CD4-positive, alpha-beta T cell treated with Interleukin-4 for 4 hours (primary cell): ENCODE data around the gene RPH3AL.
"Not testable (repeated sequence)": the region's sequence is repeated elsewhere in the genome, so short reads cannot be mapped to it uniquely, and the experiment has no call there.

ENCODE experiments used
- DNase-seq: peaks from one replicate; pipeline ENCODE4 v3.0.0-alpha.2; 2020

The RPH3AL gene

DNA sequence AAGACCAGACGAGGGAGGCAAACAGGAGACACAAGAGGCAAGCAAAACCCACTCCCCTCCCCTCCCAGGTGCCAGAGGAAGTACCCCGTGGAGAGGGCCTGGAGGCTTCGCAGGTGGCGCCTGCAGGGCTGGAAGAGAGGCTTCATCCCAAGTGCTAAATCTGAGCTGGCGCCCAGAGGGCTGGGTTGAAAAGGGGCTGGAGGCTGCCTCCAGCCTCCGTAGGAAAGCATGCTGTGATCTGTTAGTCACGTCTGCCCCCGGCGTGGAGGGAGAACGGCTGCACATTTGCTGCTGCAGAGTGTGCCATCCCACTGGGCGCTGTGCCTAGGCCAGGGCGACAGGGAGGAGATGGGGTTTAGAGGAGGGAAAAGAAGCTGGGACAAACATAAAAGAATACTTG is 16.9 kb downstream of the RPH3AL start:
- DNase-seq, result no peak

DNA sequence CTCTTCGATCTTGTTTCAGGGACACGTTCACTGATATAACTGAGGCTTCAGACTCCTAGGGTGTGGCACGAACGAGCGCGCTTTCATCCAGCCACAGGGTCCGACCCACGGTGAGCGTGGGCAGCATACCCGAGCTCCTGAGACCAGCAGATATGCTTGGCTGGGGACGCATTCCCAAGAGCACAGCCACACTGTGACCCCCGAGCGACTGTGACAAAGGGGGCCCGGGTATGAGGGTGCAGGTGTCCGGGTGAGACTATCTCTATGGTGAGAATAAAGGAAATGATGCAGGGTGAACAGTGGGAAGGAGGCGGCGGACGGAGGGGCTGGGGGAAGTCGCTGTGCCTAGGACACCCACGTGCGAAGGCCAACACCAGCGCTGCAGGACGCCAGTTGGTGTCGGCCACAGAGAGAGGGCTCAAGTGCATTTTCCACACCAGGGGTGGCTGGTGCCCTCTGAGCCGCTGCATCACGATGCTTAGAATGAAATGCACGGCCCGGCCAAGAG is 17.6 kb downstream of the RPH3AL start:
- no peak for DNase-seq

DNA sequence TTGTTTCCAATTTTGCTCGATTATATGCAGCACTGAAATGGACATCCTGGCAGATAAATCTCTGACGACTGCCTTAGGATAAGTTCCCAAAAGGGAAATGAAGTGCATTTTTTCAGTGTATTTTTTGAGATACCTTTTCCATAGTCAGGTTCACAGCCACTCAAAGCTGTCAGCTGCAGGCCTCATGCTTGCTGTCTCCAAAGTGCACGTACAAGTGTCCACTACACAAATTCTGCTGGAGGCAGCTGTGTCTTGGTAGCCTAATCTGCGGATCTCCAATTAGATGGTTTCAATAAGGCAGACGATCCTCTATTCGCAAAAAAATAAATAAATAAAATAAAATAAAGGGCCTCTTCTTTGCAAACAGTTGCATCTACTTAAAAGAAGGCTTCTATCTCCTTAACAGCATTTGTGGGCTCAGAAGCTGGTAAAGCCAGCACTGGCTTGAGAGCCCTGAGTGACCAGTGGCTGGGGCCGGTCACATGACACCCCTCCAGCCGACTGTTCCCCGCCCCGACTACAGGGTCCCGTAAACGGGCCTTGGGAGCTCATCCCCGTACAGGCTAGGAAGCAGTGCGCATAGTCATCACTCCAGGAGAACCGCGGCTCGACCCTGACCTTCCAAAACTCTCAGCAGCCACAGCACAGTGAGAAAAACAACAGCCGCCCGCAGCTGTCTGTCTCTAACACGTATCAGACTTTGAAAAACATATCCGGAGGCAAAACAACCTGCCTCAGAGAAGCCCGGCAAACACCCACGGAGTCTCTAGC is 18.8 kb downstream of the RPH3AL start:
- DNase-seq, result peak; percentile 6

DNA sequence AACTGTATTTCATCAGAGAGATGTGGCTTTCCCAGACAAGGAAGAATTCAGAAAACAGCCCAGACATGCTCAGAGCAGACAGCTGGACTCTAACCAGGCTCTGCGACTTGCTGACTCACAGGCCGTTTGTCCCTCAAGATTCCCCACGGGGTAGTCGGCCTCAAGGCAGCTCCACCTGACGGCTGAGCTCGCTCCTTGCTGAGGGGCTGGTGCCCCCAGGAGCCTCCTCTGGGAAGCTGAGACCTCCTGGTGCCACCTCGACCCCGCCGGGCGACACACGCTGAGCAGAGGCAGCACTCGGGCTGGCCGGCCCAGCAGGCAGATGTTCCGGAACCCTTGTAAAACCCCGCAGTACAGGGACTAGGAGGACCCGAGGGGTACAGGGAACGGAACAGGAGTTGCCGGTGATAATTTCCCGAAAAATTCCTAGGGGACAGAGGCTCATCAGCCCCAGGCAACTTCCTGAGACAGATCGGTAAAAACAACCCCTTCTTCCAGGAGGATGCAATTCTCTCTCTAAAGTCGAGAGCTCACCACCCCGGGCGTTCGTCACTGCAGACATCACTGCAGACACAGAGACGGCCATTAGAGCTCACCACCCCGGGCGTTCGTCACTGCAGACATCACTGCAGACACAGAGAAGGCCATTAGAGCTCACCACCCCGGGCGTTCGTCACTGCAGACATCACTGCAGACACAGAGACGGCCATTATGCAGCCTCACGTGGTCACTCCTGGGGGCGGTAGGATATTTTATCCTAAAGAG is 19.9 kb downstream of the RPH3AL start:
- DNase-seq, result no peak

DNA sequence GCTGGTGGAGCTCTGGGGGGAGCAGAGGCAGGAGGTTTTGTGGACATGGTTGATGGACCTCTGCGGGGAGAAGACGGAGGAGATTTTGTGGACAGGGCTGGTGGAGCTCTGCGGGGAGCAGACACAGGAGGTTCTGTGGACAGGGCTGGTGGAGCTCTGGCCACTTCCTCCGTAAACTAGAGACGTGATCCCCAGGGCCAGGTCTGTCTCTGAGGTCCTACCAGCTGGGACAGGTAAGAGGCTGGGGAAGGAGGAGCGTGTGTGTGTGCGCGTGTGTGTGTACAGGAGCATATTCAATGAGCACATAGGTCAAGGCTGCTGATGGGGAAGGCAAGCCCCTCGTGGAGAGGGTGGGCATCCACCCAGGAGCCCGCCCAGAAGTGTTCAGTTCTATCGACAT is 20.6 kb downstream of the RPH3AL start:
- no peak for DNase-seq

DNA sequence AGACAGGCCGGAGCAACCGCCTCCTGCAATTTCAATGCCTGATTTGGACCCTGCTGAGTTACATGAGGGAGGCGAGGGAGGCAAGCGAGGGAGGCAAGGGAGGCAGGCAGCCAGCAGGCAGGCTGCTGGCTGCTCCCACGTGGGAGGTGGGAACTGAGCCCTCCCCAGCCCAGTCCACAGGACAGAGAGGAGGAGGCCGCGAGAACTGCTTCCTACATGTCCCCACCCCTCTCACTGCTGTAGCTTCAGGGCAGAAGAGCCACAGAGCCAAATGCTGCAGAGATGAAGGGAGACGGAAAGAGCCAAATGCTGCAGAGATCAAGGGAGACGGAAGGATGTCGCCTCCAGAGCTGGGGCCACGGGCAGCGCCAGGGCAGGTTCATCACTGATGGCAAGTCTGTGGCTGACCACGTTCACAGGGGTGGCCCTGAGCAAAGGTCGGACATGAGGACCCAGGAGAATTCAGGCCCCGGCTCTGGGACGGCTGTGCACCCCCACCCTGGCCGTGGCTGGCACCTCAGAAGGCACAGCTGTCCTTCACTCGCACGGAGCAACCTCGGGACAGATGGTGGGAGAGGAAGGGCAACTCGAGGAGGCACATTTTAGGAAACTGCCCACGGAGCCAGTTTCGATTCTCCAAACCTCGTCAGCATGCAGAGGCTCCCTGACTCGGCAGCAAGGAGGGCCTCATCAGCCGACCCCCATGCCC is 21.5 kb downstream of the RPH3AL start:
- DNase-seq, result peak; percentile 13

DNA sequence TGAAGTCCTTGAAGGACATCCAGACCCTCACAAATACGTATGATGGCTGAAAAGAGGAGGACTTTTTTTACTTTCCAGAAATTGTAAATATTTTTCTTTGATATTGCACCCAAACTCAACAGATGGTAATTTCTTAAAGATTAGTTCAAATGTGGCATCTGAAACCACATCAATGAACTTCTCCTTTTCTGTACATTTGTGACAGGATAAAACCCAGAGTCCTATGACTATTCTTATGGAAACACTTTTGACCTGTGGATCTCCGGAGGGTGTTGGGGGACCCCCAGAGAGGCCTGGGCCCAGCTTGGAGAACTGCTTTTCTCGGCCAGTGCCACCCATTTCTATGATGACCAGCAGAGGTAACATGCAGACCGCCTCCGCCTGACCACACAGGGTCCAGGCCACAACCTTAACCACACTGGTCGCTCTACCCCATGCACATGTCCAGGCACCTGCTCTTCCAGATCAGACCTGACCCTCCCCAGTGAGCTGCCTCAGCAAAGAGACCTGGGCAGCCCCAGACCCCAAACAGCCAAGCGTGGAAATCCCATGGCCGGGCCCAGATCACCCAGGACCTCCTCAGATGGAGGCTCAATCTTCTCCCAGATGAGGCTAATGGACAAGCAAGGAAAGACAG is 22.7 kb downstream of the RPH3AL start:
- DNase-seq, result no peak

DNA sequence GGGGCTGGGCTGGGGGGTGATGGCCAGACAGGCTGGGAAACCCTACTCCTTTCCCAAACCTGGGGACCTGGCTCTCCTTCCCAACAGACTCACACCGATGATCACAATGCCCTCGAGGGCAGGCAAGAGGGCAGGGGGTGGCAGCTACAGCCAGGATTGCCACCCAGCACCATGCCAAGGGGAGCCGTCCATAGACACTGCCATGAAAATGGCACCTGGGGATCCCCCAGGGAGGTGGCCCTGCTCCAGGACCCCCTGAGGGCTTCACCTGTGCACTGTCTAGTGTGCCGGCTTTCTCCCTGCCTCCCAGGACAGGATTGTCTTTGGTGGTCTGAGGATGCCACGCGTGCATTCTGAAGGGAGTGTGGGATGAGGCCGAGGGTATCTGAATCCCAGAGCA is 24.6 kb downstream of the RPH3AL start:
- DNase-seq, result no peak

DNA sequence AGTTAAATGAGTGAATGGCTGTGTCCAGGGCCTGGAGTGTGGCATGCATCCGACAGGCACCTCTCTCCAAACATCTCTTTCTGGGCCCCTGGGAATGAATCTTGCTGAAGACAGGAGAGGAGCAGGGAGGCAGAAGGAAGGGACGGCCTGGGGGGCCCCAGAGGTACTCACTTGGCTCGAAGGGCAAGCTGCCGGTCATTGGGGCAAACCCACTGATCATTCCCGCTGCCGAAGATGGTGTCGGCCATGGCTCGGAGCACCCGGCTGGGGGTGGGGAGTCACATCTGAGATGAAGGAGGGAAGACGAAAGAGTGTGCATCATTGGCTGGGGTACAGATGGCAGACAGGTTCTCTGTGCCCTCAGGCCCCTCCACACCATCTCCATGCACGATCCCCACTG is 25.3 kb downstream of the RPH3AL start:
- no peak for DNase-seq

DNA sequence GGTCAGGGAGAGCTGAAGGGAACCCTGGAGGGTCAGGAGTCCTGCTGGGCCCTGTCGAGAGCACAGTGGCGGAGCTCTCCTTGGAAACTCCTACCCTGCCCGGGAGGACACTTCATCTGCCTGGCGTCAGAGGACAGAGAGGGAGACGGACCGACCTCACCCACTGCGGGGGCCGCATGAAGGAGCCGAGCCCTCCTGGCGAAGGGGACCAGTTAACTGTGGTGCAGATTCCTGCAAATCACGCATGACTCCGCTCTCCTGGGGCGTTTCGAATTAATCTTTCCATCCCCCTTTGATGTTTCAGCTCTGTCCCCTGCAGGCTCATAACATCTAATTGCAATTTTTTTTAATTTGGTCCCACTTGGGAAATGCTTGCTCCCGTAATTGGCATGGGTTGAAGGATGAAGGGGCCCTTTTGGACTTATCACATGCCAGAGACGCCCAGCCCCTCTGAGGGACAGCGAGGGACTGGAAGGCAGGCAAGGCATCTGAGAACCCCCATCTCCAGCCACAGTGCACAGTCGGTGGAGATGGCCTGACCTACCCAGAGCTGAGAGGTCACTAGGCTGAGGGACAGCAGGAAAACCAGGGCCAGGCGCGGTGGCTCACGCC is 26.5 kb downstream of the RPH3AL start:
- DNase-seq, result no peak

DNA sequence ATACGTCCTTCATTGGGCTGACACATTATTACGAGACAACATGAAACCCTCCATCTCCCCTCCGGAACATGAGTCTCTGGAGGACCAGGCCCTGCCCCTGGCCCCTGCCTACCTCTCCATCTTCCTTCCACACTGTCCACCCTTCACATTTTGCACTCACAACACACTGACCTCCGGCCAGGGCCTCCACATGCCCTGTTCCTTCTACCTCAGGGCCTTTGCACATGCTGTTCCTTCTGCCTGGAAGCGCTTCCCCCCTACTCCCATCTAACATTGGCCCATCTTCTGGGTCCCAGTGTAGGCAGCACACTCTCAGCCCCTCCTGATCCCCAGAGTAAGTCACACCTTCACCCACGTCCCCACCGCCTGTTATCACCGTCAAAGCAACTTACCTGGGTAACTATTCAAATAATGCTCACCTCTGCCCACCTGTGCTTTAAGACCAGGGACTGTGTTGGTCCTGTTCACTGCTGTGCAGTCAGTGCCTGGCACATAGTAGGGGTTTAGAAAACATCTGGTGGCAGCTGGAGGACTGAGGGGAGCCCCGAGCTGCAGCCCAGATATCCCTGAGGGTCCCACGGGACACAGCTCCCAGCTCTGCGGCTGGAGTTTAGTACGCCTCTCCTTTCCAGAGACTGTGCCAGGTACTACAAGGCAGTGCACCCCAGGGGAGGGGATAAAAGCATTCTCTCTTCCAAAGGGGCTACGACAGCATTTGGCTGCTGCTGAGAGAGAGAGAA is 27.2 kb downstream of the RPH3AL start:
- DNase-seq, result no peak

DNA sequence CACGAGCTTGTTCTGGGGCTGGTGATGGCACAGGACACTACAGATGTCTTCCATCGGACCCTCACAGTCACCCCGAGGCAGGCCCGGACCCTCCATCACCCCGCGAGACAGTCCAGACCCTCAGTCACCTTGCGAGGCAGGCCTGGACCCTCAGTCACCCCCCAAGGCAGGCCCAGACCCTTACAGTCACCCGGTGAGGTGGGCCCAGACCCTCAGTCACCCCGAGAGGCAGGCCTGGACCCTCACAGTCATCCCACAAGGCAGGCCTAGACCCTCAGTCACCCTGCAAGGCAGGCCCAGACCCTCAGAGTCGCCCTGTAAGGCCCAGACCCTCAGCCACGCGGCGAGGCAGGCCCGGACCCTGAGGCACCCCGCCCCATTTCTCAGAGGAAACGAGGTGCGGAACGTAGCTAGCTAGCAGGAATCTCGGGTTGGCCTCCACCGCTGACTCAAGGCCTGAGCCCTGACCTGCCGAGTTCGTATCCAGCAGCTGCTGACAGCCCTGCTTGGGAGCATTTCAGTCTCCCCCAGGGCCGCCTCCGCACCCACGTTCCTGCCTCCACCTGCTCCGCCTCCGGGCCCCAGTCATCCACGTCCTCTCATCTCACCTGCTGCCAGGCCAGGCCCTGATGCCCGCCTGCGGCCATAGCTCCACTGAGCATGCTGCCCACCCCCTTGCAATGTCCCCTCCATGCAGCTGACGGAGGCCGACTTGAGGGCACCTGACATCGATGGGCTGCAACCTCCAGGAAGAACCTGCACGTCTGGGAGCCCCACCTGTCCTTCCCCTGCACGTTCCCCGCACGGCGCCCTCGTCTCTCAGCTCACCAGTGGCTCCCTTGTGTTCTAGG is 28.7 kb downstream of the RPH3AL start:
- DNase-seq, result no peak

DNA sequence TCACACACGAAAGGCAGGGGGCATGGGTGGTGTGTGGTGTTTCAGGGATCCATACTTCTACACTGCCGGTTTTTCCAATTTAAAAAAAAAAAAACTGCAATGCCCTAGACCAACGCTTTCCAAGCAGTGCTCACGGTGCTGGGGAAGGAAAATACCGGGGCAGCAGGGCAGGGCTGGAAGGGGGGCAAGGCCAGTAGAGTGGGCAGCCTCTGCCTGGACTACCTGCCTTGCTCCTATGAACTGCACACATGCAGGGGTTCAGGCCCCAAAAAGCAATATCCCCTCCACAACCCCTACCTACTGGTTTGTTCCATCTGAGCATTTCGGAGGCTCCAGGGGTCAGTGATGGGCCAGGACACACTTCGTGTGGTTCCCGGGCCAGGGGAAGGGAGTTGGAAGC is 29.4 kb downstream of the RPH3AL start:
- DNase-seq, result no peak

DNA sequence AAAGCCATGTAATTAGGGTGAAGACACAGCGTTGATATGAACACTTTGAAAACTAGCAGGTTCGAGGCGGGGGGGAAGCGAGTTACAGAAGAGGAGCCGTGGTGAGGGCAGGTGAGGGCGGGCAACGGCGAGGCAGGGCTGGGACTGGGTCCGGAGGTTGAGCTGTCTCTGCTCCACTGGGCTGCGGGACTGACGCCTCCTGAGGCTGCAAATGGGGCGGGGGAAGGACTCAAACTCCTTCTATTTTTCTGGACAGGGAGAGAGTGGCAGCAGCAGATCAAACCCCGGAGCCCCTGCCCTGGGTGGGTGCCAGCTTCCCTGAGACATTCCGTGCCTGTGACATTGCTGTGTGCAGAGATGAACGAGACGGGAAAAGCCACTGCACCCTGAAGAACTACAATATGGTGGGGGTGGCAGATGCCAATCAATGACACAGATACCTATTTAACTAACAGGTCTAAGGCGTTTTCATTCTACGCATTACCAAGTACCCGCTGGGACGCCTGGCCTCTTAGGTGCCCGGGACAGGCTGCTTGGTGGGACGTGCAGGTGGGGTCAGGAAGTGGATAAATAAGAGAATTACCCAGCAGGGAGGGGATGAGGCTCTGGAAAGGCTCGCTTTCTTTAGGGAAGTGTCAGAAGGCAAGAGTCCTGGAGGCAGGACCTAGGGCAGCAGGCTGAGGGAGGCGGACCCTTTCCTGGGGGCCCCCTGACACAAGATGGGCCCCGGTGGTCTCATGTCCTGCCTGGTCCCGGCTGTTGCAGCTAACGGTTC is 30.4 kb downstream of the RPH3AL start:
- no peak for DNase-seq

DNA sequence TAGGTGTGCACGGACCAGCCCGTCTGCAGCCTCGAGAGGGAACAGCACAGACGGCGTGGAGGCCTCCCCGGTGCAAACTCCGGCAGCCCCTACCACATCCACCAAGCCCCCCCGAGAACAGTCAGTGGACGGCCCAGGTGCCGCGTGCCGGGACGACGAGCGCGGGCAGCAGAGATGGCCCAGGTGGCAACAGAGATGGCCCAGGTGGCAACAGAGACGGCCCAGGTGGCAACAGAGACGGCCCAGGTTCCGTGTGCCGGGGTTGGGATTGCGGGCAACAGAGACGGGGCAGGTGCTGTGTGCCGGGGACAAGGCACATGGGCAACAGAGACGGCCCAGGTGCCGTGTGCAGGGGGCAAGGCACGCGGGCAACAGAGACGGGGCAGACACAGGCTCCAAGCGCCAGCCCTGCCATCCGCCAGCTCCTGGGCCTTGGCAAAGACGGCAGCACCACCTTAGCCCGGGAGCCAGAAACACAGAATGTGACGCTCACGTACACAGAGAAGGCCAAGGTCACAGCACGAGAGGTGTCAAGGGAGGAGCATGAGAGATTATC is 31.1 kb downstream of the RPH3AL start:
- no peak for DNase-seq

DNA sequence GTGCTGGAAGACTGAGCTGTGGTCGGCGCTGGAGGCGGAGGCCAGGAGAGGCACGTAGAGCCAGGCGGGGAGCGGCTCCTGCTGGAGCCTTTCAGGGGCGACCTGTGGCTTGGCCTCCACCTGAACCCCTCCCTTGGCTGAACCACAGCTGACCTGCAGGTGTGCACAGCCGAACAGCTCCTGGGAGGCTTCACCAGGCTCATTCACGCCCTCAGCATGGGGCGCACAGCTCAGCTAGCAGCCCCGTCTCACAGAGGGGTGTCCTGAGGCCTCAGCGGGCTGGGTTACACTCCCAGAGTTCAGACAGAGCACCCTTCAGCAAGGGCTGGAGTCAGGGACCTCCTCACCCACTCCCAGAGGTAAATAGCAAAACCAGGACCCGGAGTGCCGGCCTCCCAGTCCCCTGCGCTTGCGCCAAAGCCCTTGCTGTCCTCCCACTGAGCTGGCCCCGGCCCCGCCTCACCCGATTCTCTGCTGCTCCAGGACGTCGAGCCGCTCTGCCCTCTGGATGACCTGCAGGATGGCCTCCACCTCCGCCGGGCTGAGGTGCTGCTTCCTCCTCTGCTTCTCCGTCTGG is 31.7 kb downstream of the RPH3AL start:
- no peak for DNase-seq

DNA sequence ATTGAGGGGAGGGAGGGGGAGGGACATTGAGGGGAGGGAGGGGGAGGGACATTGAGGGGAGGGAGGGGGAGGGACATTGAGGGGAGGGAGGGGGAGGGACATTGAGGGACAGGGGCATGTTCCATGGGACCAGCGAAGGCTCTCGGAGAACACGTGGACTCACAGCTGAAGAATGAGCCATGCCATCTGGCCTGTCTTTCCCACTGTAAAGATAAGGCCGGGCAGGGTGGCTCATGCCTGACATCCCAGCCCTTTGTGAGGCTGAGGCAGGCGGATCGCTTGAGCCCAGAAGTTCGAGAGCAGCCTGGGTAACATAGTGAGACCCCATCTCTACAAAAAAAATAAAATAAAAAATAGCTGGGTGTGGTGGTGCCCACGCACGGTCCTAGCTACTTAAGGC is 32.5 kb downstream of the RPH3AL start:
- DNase-seq, result no peak

DNA sequence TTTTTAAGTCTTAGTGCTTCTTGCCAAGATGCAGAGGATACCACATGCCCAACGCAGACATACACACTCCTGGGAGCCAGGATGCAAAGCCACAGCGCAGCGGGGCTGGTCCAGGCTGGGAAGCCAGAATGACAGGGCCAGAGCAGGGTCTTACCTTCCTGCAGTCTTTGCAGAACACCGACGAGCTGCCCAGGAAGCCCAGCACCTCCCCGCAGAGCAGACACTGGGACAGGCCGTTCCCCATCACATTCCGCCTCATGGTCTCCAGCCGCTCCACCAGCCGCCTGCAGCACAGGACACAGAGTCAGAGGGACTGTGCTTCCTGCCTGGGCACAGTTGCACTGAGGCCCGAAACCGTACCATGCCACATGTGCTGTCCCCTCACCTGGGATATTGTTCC is 33.3 kb downstream of the RPH3AL start:
- no peak for DNase-seq

DNA sequence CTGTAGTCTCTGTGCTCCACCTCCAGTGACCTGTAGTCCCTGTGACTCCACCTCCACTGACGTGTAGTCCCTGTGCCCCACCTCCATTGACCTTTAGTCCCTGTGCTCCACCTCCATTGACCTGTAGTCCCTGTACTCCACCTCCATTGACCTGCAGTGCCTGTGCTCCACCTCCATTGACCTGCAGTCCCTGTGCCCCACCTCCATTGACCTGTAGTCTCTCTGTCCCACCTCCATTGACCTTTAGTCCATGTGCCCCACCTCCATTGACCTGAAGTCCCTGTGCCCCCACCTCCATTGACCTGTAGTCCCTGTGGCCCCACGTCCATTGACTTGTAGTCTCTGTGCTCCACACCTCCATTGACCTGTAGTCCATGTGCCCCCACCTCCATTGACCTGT is 35.5 kb downstream of the RPH3AL start:
- not testable (repeated sequence) for DNase-seq
